ENCODE measurements around the gene A2ML1. TPM values are rescaled to one million over a fixed set of nuclear protein-coding genes. Genes with fewer than 3 reads are reported as not detected.

A2ML1 gene
- total and polyA plus RNA-seq, 2 donors (not counting 3 experiments of a cell fraction or from before 2014, with no cell fraction given) = not detected

- no peak for FAIRE-seq
- Histone ChIP-seq H3K4me2 (ENCODE audit: insufficient read depth, low read length) (no peak overlapping the region), H4K20me1 (replicated peaks; ENCODE audit: control insufficient read depth, extremely low read depth, insufficient read depth, low read length) (no peaks in the 10 kb centered on the region), H3K27me3 (ENCODE audit: control insufficient read depth in 2 of 2, insufficient read depth in 2 of 2, low read length in 2 of 2) (no peaks in the 10 kb centered on the region), H3K9ac (replicated peaks; ENCODE audit: extremely low read depth, insufficient read depth, low read length) (no peak overlapping the region), H2AFZ (ENCODE audit: low read depth, low read length) (no peak overlapping the region), H3K9me1 (replicated peaks; ENCODE audit: control insufficient read depth, extremely low read depth, insufficient read depth, low read length) (no peaks in the 10 kb centered on the region), H3K79me2 (ENCODE audit: control insufficient read depth, insufficient read depth, low read length) (no peaks in the 10 kb centered on the region), H3K36me3 (ENCODE audit: control insufficient read depth in 2 of 2, extremely low read depth in 1 of 2, insufficient read depth in 2 of 2, low read length in 2 of 2) (no peaks in the 10 kb centered on the region), H3K4me3 (replicated peaks in 1 of 3; ENCODE audit: insufficient read depth in 1 of 3, low read depth in 1 of 3, low read length in 3 of 3) (no peak overlapping the region), H3K27ac (ENCODE audit: insufficient read depth, low read depth, low read length) (no peak overlapping the region), H3K4me1 (ENCODE audit: control insufficient read depth, extremely low read depth, insufficient read depth, low read length) (no peaks in the 10 kb centered on the region), H3K9me3 (replicated peaks; ENCODE audit: control insufficient read depth, insufficient read depth, low read length) (no peaks in the 10 kb centered on the region)
- TF ChIP-seq MYC (IDR thresholded peaks at IDR 0.05; ENCODE audit: low read depth, low read length) (no peak), MAX (IDR thresholded peaks at IDR 0.05; ENCODE audit: insufficient read depth, insufficient read length) (no peak), CTCF (IDR thresholded peaks at IDR 0.05; ENCODE audit: extremely low read depth in 1 of 2, insufficient read depth in 1 of 2, low read depth in 1 of 2, low read length in 2 of 2) (no peak), POLR2AphosphoS5 (IDR thresholded peaks at IDR 0.05; ENCODE audit: insufficient read depth, low read depth, low read length) (no peak), POLR2A (IDR thresholded peaks at IDR 0.05; ENCODE audit: low read depth, low read length) (no peak), FOS (IDR thresholded peaks at IDR 0.05; ENCODE audit: borderline replicate concordance, insufficient read depth, low read length) (no peak), JUN (IDR thresholded peaks at IDR 0.05; ENCODE audit: borderline replicate concordance, insufficient read depth, insufficient read length, low read depth) (no peak), GATA2 (IDR thresholded peaks at IDR 0.05; ENCODE audit: insufficient read depth, insufficient read length, low read depth, low read length) (no peak), EZH2 (IDR thresholded peaks at IDR 0.05; ENCODE audit: borderline replicate concordance, low read depth, low read length, severe bottlenecking) (no peak)
- ChIA-PET POLR2A (no interaction called here), CTCF (interaction anchor here (0.6 to 2.1 kb wide), 7 partner anchors 31 to 273 kb away, joined by 3 to 9 read pairs (median 4); no protein-coding TSS in a partner anchor)
- intact Hi-C loops (cut with micrococcal nuclease) (no loop called here), dilution Hi-C loops (cut with MboI; ENCODE audit: extremely low pct_ligation_motif_present, low sequenced_read_pairs) (no loop called here)
- no TSS peak for BruUV-seq (replicated peaks)
- DNase-seq (ENCODE audit: low read depth, low spot score) = no peak
These were observed 5.9 kb upstream of the A2ML1 start for GRCh38 chr12:8816448-8817050.

Measured in endothelial cell of umbilical vein (primary cell).